Frontal cortex (tissue), 4 donors: ENCODE measurements around the gene GRIN3A. TPM values are rescaled to one million over a fixed set of nuclear protein-coding genes. Genes with fewer than 3 reads are reported as not detected.

Source experiments
- DNase-seq, 2 donors: peaks; one replicate each; pipeline ENCODE4 v3.0.0; 2012; ENCODE audit warnings: low spot score in 2 of 2
- FAIRE-seq: peaks from 2 replicates; lab custom pipeline; 2012; peaks lifted over from hg19 to GRCh38; lab: Jason Lieb, UNC
- total RNA-seq: library from RNA; depleted of rRNA; stranded (reverse); fragments of >200 nt; gene quantifications from one replicate; pipeline ENCODE4 v1.2.3, GENCODE V29; 2014
- donor health status: control.
- donor health status: control.
- donor health status: control.

The GRIN3A gene
- total RNA-seq, 1 donor from 2014 or later: 9.4 TPM

DNA sequence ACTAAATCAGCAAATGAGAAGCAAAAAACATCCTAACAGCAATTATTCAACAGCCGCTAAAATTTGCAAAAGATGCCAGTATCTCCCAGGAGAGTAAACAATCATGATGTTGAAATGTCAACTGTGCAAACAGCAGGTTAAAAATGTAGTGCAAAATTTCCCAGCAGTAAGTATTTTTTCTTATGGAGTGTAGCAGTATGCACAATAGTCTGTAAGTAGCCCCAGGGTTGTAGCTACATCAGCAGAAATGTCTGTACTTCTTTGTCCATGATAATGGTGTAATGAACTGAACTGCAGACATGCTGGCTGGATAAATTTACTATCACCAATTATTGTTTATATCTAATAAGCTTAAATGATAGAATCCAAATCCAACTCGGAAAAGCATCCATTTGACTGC lies 31.4 kb downstream of the GRIN3A start:
- DNase-seq: no peak
- no peak for FAIRE-seq

DNA sequence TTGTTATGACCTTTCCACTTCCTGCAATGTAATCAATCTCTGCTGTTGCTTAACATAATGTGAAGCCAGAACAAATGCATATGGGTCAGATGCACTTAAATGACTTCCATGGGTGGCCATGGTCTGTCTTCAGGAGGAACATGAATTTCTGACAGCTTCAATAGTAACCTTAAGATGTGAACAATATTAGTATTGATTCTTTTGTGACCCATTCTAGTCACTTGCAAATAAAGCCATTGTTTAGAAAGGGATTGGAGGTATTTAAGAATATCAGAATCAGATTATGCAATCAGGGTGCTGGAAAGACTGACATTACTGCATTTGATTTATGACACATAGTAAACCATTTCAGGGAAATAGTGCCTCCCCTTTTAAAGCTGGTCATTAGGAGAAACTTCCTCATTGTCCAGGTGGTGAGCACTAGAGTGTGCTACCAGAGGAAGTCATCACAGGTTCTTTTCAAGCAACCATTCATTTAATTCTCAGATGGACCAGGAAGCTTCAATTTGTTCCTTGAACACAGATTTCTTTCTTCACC lies 32.1 kb downstream of the GRIN3A start:
- DNase-seq (no peak), FAIRE-seq (no peak)

GRCh38 chr9:101705135-101705661 lies 33.2 kb downstream of the GRIN3A start:
- DNase-seq (no peak), FAIRE-seq (no peak)

DNA sequence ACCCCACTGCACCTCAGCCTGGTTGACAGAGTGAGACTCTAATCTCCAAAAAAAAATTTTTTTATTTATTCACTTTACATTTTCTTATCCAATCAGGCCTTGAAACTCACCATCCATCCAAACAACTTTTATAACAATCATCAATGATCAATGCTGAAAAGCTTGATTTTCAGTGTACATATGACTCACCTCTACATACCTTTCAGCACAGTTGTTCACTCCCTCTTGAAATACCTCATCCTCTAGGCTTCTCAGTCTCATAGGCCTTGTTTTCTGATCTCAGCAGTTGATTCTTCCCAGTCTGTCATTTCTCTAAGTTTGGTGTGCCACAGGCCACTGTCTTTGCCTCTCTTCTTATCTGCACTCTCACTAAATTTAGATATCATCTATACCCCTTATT lies 36.2 kb downstream of the GRIN3A start:
- FAIRE-seq (no peak), DNase-seq (no peak)

DNA sequence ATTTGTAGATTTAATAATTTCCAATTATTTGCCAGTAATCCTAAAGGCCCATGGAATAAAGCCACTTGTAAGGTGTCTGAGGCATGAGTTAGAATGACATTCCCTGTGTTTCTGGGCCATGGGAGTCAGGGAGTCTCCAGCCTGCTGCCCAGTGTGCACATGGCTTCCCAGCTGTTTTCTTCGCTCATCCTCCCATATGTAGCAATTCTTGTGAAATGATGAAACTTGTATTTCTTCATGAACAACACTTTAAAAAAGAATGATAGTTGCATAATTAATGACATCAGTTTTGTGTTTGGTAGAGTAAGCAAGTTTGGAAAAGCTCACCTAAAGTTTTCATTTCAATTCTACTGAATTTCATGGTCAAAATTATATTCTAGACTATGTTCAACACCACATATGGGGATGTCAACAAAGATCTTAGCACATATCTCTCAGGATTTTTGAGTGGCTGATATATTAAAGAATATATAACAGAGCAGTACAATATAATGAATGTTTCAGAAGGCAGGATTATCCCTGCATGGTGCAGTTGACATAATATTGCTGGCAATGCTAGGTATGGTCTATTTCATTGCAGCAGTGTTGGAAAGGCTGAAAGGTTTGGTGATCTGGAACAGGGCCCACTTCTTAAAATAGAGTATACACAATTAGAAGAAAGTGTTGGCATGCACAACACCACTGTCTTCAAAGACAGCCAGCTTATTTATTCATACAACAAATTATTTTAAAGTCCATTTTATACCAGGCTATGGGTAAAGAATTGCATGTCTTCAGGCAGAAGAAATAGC lies 44.7 kb downstream of the GRIN3A start:
- DNase-seq (no peak), FAIRE-seq (no peak)

- FAIRE-seq: no peak
- no peak for DNase-seq
Measured at GRCh38 chr9:101691657-101692056, 46.8 kb downstream of the GRIN3A start.

- DNase-seq (no peak), FAIRE-seq (no peak)
Measured at GRCh38 chr9:101689039-101689438, 49.4 kb downstream of the GRIN3A start.

DNA sequence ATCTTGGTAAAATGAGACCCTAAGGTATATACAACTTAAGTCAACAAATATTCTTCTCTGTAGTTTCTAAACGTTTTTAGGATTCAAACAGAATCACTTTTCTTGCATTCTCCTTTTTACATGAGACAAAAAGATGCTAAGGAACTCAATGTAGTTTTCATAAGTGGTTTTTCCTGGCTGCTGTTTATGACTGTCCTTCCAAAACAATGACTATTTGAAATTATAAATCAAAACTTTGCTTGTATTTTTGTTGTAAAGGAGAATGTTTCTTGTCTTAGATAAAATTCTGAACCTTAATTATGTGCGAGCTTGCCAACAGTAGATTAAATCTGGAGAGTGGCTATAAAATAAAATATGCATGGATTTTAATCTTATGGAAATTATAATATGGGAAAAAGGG lies 53.8 kb downstream of the GRIN3A start:
- DNase-seq (no peak), FAIRE-seq (no peak)

DNA sequence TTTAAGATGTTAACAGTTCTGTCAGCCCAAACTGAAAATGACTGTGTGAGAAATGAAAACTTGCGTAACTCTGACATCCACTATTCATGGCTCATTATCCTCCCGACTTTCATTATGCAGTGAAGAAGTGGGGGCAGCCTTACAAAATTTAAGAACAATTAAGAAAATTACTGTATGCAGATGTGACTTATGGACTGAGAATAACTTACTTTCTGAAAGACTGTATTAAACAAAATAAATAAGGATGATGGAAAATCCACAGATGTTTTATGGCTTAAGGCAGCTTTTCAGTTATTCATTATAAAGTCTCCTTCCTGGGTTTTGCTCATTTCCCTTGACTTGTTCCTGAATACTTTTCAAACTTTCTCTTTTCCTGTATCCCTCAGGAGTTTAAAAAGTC lies 55.2 kb downstream of the GRIN3A start:
- no peak for DNase-seq
- no peak for FAIRE-seq

GRCh38 chr9:101677861-101678260 lies 60.6 kb downstream of the GRIN3A start:
- FAIRE-seq (no peak), DNase-seq (no peak)

- FAIRE-seq (no peak), DNase-seq (no peak)
Measured at GRCh38 chr9:101675341-101675740, 63.1 kb downstream of the GRIN3A start.

- FAIRE-seq (no peak), DNase-seq (no peak)
Measured at GRCh38 chr9:101674165-101674564, 64.3 kb downstream of the GRIN3A start.

DNA sequence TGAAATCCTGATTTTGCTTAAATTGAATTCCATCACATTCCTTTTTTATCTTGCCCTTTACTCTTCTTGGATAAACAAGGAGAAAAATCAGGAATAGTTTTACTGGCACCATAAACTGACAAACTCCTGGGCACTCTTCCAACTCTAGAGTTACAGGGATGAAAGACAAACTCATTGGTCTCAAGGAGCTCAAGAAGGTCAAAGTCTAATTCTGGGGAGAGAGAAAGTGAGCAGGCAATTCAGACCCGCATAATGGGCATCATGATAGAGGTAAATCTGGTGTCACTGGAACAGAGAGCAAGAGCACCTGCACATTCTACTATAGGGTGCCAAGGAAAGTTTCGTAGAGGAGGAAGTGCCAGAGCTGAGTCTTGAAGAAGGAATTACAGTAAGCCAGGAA lies 64.8 kb downstream of the GRIN3A start:
- FAIRE-seq (no peak), DNase-seq (no peak)

GRCh38 chr9:101671567-101671966 lies 66.9 kb downstream of the GRIN3A start:
- FAIRE-seq (no peak), DNase-seq (no peak)

- DNase-seq (no peak), FAIRE-seq (no peak)
Measured at GRCh38 chr9:101668421-101668820, 70.0 kb downstream of the GRIN3A start.

DNA sequence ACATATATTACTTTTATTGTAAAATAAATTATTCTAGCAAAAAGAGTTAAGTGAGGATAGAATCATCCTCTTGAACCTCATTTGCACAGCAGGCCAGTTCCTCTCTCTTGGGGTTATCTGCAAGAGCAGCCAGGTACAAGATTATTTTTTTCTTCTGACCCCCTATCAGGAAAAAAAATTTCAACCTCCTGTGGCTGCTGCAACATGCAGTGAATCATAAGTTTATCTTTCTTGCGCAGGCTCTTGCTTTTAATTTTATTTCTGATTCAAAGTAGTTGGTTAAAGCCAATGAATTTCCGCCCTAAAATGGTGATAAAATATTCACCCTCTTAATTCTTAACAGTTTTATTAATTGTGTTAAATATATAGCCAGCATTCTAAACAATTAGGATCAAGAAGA lies 74.0 kb downstream of the GRIN3A start:
- DNase-seq: no peak
- FAIRE-seq: no peak

DNA sequence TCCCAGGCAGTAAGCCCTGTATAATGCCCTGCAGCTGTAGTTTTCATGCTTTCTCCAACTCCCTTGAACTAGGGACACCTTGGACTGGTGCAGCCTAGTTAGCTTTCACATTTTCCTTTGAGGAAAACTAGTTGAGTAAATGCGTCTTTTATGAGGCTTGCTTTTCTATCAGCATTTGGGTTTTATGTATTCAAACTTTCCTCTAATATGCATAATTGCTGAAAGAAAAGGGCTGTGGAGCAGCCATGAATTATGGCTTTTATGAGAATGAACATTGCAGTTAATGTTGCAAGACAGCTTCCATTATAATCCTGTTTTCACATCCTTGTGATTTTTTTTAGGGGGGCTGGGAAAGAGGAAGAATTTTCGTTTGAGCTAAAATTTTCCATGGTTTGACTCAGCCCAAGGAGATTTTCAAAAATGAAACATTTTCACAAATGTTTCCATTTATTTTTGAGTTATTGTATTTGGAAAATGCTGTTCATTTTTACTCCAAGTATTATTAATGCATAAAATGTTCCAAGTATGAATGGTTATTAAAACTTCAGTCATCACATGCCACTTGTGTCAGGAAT lies 85.8 kb downstream of the GRIN3A start:
- no peak for FAIRE-seq
- no peak for DNase-seq

- FAIRE-seq: no peak
- no peak for DNase-seq
Measured at GRCh38 chr9:101650142-101650541, 88.3 kb downstream of the GRIN3A start.

- DNase-seq (no peak), FAIRE-seq (no peak)
Measured at GRCh38 chr9:101648493-101648892, 90.0 kb downstream of the GRIN3A start.

GRCh38 chr9:101639785-101640665 lies 98.4 kb downstream of the GRIN3A start:
- DNase-seq (no peak), FAIRE-seq (no peak)
